Suppressor macrophage treated with lipopolysaccharide for 4 hours (primary cell): ENCODE measurements around the gene COL6A1.
"Not testable (repeated sequence)": the region's sequence is repeated elsewhere in the genome, so short reads cannot be mapped to it uniquely, and the experiment has no call there.

Experiments used
- DNase-seq: peaks from one replicate; pipeline ENCODE4 v3.0.0-alpha.2; 2020

COL6A1 gene

DNA sequence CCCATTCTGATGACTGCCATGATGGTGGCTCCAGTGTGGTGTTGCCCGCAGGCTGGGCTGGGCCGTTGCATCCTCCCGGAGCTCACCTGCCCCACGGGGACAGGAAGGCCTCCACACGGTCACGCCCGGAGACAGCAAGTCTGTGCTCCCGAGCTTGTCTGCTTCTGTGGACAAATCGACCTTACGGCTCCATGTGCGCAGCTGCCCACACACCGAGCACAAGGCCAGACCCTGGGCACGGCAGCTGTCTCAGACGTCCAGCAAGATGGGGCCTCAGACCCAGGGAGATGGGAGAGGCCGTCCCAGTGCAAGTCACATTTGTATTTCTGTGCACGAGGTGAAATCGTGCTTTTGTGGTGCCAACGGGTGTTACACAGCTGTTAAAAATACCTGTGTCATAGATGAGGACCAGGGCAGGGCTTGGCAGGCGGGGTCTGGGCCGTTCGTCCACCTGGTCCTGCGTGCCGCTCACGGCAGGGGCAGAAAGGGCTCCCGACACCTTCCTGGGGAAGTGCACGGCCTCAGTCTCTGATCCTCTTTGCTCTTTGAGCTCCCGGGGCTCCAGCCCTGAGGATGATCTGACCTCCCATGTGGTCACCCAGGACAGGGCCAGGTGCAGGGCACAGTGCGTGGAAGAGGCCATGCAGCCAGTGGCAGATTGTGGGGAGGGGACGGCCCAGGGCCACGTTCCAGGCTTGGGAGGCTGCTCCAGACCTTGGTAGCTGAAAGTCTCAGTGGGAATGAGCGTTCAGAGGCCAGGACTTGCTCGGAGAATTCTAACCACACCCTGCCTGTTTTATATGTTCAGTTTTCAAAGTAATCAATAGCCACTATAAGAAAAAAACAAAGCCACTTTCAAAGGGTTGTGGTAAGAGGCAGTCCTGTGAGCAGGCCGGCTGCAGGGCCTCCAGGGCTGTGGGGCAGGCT is 13.5 kb downstream of the COL6A1 start:
- DNase-seq, result no peak

DNA sequence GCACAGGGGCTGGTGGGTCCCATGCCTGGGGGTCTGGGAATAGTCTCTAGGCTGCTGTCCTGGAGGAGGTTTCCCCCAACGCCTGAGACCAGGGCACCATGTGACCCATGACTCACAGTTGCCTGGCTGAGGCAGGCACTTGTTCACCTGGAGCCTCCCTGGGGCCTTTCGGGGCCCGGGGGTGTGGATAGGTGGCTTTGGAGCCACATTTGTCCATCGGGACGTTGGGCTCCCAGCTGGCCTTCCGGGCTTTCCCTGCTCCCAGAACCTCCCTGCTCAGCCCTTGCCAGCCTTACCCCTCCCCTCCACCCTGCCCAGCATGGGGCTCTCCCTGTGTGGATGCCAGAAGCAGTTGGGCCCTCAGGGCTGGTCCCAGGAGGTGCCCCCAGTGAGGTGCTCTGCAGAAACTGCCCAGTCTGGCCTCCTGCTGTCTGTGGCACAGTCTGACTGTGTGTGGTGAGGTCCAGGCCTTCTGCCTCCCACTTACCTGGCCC is 14.2 kb downstream of the COL6A1 start:
- no peak for DNase-seq

DNA sequence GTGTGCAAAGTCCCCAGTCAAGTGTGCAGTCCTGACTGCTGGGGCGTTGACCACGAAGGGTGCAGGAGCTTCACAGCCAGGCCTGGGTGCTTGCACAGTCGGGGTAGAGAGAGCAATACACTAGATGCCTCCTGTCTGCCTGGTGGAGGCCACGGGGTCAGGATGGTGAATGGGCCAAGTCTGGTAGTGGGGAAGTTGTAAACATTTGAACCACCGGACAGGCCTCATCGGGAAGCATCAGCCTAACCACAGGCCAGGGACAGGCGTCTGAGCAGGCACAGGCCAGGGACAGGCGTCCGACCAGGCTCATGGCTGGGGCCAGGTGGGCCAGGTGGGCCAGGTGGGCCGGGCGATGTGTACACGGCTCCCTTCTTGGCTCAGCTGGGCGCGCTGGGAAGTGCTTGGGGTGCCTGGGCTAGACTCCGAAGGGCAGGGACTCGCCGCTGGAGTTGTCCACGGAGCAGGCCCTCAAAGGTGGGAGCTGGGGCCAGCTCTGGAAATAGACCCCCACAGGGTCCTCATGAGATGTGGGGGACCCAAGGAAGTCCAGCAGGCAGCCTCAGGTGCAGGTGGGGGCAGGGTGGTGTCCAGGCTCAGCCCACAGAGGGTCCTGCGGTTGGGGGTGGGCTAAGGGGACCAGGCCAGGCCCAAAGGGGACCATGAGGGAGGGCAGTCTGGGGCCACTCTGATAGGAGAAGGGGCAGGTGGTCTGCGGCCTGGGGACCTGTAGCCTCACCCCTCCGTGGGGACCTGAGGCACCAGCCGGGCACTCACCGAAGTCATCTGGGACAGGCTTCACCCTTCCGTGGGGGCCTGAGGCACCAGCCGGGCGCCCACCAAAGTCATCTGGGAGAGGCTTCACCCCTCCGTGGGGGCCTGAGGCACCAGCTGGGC is 15.0 kb downstream of the COL6A1 start:
- no peak for DNase-seq

DNA sequence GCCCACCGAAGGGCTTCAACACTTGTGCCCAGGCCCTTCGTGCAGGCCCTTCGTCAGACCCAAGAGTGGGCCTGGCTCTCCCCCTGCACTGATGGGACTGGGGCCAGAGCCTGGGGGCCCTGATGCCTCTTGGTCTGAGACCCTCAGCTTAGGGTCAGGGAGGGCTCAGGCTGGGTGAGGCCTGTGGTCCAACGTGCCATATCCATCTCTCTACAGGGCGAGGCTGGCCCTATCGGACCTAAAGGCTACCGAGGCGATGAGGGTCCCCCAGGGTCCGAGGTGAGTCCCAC is 15.6 kb downstream of the COL6A1 start:
- no peak for DNase-seq

DNA sequence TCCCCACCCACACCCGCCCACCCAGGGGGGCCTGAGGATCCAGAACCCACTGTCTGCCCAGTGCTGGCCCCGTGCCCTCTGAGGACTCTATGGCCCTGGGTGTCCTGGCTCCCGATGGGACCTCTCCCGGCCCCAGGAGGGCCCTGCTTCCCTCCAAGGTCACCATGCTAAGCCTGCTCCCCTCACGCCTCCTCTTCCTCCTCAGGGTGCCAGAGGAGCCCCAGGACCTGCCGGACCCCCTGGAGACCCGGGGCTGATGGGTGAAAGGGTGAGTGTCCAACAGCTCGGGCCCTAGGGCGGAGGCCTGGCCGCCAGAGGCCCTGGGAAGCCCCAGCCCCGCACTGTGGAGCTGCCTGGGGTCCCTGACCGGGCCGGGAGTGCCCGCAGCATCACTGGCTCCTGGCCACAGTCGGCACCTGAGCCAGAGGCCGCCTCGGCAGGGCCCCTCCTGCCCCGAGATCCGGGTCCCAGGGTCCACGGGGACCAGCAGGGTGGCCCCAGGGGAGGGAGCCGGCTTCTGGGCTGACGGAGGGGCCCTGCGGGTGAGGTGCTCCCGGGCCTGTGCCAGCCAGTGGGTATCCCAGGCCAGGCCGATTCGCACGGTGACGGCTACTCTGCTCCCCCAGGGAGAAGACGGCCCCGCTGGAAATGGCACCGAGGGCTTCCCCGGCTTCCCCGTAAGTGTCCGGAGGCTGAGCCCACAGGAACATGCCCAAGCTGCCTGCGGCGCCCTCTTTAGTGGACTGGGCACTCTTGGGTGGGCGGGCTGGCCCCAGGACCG is 16.1 kb downstream of the COL6A1 start:
- no peak for DNase-seq

DNA sequence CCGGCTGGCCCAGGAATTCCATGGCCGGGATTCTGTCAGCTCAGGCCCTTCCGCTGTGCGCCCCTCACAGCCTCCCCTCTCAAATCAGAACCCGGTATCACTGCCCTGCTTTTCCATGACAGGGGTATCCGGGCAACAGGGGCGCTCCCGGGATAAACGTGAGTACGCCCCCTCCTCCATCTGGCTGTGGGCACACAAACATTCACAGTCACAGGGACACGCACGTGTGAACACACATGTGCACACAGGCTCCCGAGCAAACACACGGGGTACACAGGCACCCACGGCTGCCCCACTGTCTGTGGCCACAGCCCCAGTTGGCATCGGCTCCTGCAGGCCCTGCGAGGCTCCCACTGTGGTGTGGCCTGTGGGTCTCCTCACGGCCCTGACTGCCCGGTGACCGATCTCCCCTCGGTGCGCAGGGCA is 16.7 kb downstream of the COL6A1 start:
- no peak for DNase-seq

DNA sequence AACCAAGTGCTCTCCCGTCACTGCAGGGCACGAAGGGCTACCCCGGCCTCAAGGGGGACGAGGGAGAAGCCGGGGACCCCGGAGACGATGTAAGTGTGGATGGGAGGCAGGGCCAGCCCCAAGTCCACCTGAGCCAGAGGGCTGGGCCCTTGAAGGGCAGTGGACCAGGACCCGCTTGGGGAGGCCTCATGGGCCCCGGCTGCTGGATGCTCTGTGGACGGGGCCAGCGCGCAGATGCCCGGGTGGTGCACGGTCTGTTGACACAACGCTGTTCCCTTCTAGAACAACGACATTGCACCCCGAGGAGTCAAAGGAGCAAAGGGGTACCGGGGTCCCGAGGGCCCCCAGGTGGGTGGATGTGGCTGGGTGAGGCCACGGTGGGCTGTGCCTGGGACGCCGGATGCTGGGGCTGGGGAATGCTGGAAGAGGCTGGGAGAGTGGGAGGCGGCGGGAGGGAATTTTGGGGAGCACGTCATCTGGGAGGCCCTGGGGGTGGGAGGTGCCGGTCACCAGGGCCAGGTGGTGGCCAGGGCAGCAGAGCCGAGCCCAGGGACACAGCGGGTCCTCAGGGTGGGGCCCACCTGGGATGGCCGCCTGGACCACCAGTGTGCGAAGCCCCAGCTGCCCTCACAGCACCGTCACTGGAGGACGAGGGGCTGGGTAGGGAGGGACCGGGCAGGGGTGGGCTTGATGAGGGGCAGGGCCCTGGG is 17.5 kb downstream of the COL6A1 start:
- no peak for DNase-seq

DNA sequence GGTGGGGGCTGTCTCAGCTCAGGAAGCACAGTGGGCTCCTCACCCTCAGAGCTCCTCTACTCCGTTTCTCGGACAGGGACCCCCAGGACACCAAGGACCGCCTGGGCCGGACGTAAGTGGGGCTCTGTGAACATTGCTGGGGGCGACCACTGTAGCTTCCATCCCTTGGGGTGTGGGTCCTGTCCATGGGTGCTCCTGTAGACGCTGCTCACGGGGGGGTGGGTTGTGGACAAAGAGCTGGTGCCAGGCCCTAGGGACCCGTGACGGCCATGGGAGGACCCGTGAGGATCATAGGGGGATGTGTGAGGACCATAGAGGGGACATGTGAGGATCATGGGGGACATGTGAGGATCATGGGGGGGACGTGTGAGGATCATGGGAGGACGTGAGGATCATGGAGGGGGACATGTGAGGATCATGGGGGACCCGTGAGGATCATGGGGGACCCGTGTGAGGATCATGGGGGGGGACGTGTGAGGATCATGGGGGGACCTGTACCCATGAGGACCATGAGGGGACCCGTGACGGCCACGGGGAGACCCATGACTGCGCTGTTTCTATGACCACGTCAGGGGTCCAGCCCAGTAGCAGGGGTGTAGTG is 18.1 kb downstream of the COL6A1 start:
- no peak for DNase-seq

DNA sequence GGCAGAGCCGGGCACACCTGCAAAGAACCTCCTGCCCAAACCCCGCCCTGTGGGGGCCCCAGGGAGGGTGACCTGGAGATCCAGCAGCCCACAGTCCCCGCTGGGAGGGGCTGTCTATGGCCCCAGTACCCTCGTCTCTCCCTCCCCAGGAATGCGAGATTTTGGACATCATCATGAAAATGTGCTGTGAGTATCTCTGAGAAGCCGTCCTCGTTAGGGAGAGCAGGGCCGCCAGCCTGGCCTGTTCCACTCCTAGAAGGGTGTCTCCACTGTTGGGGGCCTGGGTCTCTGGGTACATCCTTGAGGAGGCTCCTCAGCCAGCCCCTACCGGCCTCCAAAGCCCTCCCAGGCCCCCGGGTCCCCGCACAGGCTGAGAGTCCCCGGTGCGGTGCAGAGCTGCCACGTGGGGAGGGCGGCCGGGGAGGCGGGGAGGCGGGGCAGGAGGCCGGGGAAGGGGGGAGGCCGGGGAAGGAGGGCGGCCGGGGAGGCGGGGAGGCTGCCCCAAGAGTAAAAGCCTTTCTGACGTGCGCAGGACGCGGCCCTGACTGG is 18.7 kb downstream of the COL6A1 start:
- DNase-seq, result no peak

DNA sequence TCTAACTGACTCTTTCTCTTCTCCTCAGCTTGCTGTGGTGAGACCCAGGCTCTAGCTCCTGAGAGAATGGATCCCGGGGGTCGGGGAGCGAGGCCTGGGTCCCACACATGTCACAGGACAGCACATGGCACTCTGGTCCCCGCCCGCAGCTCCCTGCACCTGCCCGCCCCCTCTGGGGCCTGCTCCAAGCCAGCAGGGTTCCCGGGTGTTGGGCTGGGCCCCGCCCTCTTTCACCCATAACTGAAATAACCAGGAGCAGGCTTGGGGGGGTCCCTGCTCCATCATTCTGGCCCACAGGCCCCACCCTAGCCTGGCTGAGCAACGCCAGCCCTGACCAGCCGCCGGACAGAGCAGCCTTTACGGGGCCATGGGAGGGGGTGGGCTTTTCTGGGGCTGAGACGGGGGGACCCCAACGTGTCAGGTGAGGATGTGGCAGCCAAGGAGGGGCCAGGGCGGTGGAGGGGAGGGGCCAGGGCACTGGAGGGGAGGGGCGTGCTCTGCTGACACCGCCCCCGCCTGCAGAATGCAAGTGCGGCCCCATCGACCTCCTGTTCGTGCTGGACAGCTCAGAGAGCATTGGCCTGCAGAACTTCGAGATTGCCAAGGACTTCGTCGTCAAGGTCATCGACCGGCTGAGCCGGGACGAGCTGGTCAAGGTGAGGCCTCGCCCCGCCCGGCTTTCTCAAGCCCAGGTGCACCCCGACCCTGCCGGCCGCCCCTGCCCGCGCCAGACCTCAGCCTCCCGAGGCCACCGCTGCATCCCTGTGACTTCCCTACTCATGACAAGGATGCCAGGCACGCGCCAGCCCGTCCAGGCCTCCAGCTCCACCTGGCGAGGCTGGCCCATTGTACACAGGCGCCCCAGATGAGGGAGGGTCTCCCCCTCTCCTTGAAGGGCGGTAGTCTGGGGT is 19.4 kb downstream of the COL6A1 start:
- DNase-seq, result no peak

DNA sequence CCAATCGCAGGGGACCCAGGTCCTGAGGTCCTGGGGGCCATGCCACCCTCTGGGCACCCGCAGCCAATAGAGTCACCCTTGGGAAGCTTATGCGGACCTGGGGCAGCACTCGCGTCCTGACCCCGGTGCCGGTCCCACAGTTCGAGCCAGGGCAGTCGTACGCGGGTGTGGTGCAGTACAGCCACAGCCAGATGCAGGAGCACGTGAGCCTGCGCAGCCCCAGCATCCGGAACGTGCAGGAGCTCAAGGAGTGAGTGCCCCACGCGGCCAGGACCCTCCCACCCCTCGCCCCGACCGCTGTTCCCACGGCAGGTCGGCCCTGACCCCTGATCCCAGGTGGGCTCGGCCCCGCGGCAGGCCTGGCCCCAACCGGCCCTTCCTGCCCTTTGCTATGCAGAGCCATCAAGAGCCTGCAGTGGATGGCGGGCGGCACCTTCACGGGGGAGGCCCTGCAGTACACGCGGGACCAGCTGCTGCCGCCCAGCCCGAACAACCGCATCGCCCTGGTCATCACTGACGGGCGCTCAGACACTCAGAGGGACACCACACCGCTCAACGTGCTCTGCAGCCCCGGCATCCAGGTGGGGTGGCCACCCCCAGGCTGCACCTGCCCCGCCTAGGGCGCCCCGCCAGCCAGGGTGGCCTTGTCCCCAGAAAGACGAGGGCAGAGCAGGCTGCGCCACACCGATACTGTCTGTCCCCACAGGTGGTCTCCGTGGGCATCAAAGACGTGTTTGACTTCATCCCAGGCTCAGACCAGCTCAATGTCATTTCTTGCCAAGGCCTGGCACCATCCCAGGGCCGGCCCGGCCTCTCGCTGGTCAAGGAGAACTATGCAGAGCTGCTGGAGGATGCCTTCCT is 20.5 kb downstream of the COL6A1 start:
- DNase-seq, result no peak

DNA sequence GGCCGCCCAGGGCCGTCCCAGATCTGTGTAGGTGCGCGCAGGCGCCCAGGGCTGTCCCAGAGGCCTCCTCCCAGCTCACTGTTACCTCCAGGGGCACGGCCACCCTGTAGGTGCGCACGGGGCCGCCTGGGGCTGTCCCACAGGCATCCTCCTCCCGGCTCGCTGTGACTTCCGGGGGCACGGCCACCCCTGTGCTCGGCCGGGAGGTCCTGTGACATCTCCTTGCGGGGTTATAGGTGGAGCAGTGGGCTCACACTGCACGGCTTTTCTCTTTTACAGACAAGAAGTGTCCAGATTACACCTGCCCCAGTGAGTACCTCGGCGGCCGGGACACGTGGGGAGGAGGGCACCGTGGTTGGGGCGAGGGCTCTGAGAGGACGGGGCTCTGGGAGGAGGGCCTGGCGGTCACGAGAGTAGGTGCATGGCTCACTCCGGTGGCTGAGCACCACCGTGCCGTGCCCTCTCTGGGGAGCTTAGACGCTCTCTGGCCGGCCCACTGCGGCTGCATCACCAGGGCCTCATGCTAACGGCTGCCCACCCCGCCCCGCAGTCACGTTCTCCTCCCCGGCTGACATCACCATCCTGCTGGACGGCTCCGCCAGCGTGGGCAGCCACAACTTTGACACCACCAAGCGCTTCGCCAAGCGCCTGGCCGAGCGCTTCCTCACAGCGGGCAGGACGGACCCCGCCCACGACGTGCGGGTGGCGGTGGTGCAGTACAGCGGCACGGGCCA is 21.4 kb downstream of the COL6A1 start:
- no peak for DNase-seq

DNA sequence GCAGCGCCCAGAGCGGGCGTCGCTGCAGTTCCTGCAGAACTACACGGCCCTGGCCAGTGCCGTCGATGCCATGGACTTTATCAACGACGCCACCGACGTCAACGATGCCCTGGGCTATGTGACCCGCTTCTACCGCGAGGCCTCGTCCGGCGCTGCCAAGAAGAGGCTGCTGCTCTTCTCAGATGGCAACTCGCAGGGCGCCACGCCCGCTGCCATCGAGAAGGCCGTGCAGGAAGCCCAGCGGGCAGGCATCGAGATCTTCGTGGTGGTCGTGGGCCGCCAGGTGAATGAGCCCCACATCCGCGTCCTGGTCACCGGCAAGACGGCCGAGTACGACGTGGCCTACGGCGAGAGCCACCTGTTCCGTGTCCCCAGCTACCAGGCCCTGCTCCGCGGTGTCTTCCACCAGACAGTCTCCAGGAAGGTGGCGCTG is 22.0 kb downstream of the COL6A1 start:
- no peak for DNase-seq

DNA sequence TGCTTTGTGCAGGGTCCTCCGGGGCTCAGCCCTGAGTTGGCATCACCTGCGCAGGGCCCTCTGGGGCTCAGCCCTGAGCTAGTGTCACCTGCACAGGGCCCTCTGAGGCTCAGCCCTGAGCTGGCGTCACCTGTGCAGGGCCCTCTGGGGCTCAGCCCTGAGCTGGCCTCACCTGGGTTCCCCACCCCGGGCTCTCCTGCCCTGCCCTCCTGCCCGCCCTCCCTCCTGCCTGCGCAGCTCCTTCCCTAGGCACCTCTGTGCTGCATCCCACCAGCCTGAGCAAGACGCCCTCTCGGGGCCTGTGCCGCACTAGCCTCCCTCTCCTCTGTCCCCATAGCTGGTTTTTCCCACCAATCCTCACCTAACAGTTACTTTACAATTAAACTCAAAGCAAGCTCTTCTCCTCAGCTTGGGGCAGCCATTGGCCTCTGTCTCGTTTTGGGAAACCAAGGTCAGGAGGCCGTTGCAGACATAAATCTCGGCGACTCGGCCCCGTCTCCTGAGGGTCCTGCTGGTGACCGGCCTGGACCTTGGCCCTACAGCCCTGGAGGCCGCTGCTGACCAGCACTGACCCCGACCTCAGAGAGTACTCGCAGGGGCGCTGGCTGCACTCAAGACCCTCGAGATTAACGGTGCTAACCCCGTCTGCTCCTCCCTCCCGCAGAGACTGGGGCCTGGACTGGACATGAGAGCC is 22.7 kb downstream of the COL6A1 start:
- DNase-seq, result no peak

DNA sequence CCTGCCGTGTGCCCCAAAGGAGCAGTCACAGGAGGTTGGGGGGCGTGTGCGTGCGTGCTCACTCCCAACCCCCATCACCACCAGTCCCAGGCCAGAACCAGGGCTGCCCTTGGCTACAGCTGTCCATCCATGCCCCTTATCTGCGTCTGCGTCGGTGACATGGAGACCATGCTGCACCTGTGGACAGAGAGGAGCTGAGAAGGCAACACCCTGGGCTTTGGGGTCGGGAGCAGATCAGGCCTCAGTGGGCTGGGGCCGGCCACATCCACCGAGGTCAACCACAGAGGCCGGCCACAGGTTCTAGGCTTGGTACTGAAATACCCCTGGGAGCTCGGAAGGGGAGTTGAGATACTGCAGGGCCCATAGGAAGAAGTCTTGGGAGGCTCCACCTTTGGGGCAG is 23.5 kb downstream of the COL6A1 start:
- no peak for DNase-seq

DNA sequence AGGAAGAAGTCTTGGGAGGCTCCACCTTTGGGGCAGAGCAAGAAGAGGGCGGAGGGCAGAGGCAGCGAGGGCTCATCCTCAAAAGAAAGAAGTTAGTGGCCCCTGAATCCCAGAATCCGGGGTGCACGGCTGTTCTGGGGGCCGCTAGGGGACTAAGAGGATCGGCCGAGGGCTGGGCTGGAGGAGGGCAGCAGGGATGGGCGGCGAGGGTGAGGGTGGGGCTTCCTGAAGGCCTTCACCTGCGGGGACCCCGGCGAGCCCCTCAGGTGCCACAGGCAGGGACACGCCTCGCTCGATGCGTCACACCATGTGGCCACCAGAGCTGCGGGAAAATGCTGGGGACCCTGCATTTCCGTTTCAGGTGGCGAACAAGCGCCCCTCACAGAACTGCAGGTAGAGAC is 23.9 kb downstream of the COL6A1 start:
- DNase-seq, result no peak

DNA sequence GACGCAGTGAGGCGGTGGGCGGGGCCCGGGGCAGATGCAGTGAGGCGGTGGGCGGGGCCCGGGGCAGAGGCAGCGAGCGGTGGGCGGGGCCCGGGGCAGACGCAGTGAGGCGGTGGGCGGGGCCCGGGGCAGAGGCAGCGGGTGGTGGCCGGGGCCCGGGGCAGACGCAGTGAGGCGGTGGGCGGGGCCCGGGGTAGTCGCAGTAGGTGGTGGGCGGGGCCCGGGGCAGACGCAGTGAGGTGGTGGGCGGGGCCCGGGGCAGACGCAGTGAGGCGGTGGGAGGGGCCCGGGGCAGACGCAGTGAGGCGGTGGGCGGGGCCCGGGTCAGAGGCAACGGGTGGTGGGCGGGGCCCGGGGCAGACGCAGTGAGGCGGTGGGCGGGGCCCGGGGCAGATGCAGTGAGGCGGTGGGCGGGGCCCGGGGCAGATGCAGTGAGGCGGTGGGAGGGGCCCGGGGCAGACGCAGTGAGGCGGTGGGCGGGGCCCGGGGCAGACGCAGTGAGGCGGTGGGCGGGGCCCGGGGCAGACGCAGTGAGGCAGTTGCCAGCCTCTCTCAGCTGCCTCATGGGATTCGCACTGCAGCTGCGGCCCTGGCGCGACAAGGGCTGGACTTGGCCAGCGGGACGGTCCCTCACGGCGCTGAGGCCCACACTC is 24.4 kb downstream of the COL6A1 start:
- not testable (repeated sequence) for DNase-seq
